Testis (tissue), 2 donors: ENCODE data around the gene ODC1.

ENCODE experiments used
- CTCF ChIP-seq, 3 experiments: fragments of 450-650 bp in 2 of 3; fragments of 200-600 bp in 1 of 3; sonication (generic) in 1 of 3; IDR thresholded peaks; one replicate each; pipeline ENCODE4 v1.5.1; 2016 to 2019; ENCODE audit warnings: antibody characterized with exemption in 3 of 3, mild to moderate bottlenecking in 2 of 3, moderate library complexity in 1 of 3
- POLR2A ChIP-seq: fragments of 450-650 bp; IDR thresholded peaks from one replicate; pipeline ENCODE4 v1.6.1; 2017; ENCODE audit warnings: antibody characterized with exemption, mild to moderate bottlenecking, moderate library complexity

GRCh38 chr2:10477443-10478297, 29.5 kb upstream of the ODC1 start:
- TF ChIP-seq CTCF (IDR thresholded peaks at IDR 0.05) (no peak), POLR2A (no peak)
